Measurements from ENCODE around the gene EEIG1.

The EEIG1 gene

GRCh38 chr9:127979333-127980059, 1.3 kb downstream of the EEIG1 start:
- Histone ChIP-seq H3K4me1 (ENCODE audit: low read depth, poor library complexity, severe bottlenecking) (peaks cover 48% of the 10 kb centered on the region), H3K4me3 (IDR thresholded peaks at IDR 0.05; ENCODE audit: insufficient read depth, low read depth, low read length) (peak overlapping the region; percentile 28), H3K36me3 (ENCODE audit: insufficient read depth) (no peaks in the 10 kb centered on the region), H3K27me3 (ENCODE audit: insufficient read depth, low read depth) (no peaks in the 10 kb centered on the region), H3K79me2 (ENCODE audit: insufficient read depth, low read depth) (peaks cover 56% of the 10 kb centered on the region; the same call in 1 of the 2 replicates), H3K9ac (peak overlapping the region; percentile 35; the same call in 1 of the 2 replicates), H3K27ac (peak overlapping the region; percentile 56; the same call in 1 of the 2 replicates), H3K4me2 (peak overlapping the region; percentile 98), H4K20me1 (ENCODE audit: insufficient read depth) (no peaks in the 10 kb centered on the region), H2AFZ (ENCODE audit: low read depth) (peak overlapping the region; percentile 28; the same call in 1 of the 2 replicates)
- no peak for TF ChIP-seq CTCF (conservative IDR thresholded peaks at IDR 0.05; ENCODE audit: low read depth, low read length)

GRCh38 chr9:127979015-127979332, 1.8 kb downstream of the EEIG1 start:
- no peaks in the 10 kb centered on the region for H3K27me3 ChIP-seq (ENCODE audit: insufficient read depth, low read depth)
- H3K79me2 ChIP-seq (ENCODE audit: insufficient read depth, low read depth), result peaks cover 61% of the 10 kb centered on the region; the same call in 1 of the 2 replicates
- H3K27ac ChIP-seq, result peak overlapping the region; percentile 56; the same call in 1 of the 2 replicates
- peak overlapping the region; percentile 28; the same call in 1 of the 2 replicates for H2AFZ ChIP-seq (ENCODE audit: low read depth)
- H4K20me1 ChIP-seq (ENCODE audit: insufficient read depth), result no peaks in the 10 kb centered on the region
- H3K9ac ChIP-seq, result peak overlapping the region; percentile 35; the same call in 1 of the 2 replicates
- TF ChIP-seq CTCF (conservative IDR thresholded peaks at IDR 0.05; ENCODE audit: low read depth, low read length), result no peak
- no peaks in the 10 kb centered on the region for H3K36me3 ChIP-seq (ENCODE audit: insufficient read depth)
- H3K4me1 ChIP-seq (ENCODE audit: low read depth, poor library complexity, severe bottlenecking), result peaks cover 52% of the 10 kb centered on the region
- peak overlapping the region; percentile 98 for H3K4me2 ChIP-seq
- peak overlapping the region; percentile 28 for H3K4me3 ChIP-seq (IDR thresholded peaks at IDR 0.05; ENCODE audit: insufficient read depth, low read depth, low read length)

GRCh38 chr9:127977884-127978647, 2.7 kb downstream of the EEIG1 start:
- H4K20me1 ChIP-seq (ENCODE audit: insufficient read depth), result no peaks in the 10 kb centered on the region
- H3K4me1 ChIP-seq (ENCODE audit: low read depth, poor library complexity, severe bottlenecking), result peaks cover 61% of the 10 kb centered on the region
- peaks cover 70% of the 10 kb centered on the region; the same call in 1 of the 2 replicates for H3K79me2 ChIP-seq (ENCODE audit: insufficient read depth, low read depth)
- no peak overlapping the region for H2AFZ ChIP-seq (ENCODE audit: low read depth)
- no peak for TF ChIP-seq CTCF (conservative IDR thresholded peaks at IDR 0.05; ENCODE audit: low read depth, low read length)
- no peak overlapping the region for H3K4me3 ChIP-seq (IDR thresholded peaks at IDR 0.05; ENCODE audit: insufficient read depth, low read depth, low read length)
- H3K36me3 ChIP-seq (ENCODE audit: insufficient read depth), result no peaks in the 10 kb centered on the region
- peak overlapping the region; percentile 56; the same call in 1 of the 2 replicates for H3K27ac ChIP-seq
- H3K9ac ChIP-seq, result peak overlapping the region; percentile 17; the same call in 1 of the 2 replicates
- no peaks in the 10 kb centered on the region for H3K27me3 ChIP-seq (ENCODE audit: insufficient read depth, low read depth)
- peak overlapping the region; percentile 98 for H3K4me2 ChIP-seq

GRCh38 chr9:127977009-127977883, 3.5 kb downstream of the EEIG1 start:
- H3K9ac ChIP-seq, result peak overlapping the region; percentile 17; the same call in 1 of the 2 replicates
- H4K20me1 ChIP-seq (ENCODE audit: insufficient read depth), result no peaks in the 10 kb centered on the region
- peak overlapping the region; percentile 15; the same call in 1 of the 2 replicates for H3K27ac ChIP-seq

More at GRCh38 chr9:127977009-127977883, 3.5 kb downstream of the EEIG1 start:
- Histone ChIP-seq H3K4me3 (IDR thresholded peaks at IDR 0.05; ENCODE audit: insufficient read depth, low read depth, low read length) (no peak overlapping the region), H3K36me3 (ENCODE audit: insufficient read depth) (no peaks in the 10 kb centered on the region), H3K4me2 (peak overlapping the region; percentile 98), H3K4me1 (ENCODE audit: low read depth, poor library complexity, severe bottlenecking) (peaks cover 70% of the 10 kb centered on the region), H2AFZ (ENCODE audit: low read depth) (no peak overlapping the region), H3K27me3 (ENCODE audit: insufficient read depth, low read depth) (no peaks in the 10 kb centered on the region), H3K79me2 (ENCODE audit: insufficient read depth, low read depth) (peaks cover 78% of the 10 kb centered on the region)
- TF ChIP-seq CTCF (conservative IDR thresholded peaks at IDR 0.05; ENCODE audit: low read depth, low read length), result no peak
